Coronary artery (tissue), 2 donors: ENCODE results near the gene GDF10.

Experiments used
- DNase-seq: peaks from one replicate; pipeline ENCODE4 v3.0.0-alpha.2; 2017; ENCODE audit warnings: low spot score
- H3K27ac ChIP-seq, 2 donors: fragments of 200-600 bp; sonication (generic); one replicate each; pipeline ENCODE4 v1.5.1; 2016 to 2019
- H3K4me3 ChIP-seq: fragments of 200-600 bp; sonication (generic); 2 replicates; pipeline ENCODE4 v1.5.1; 2016; ENCODE audit warnings: mild to moderate bottlenecking, moderate library complexity
- TF ChIP-seq, protein P1 (sequence below): fragments of 200-600 bp; sonication (generic); IDR thresholded peaks from one replicate; pipeline ENCODE4 v1.5.1; 2019; ENCODE audit warnings: antibody characterized with exemption

Gene GDF10

GRCh38 chr10:47332371-47332770 lies 32.4 kb downstream of the GDF10 start:
- TF ChIP-seq, protein P1, sequence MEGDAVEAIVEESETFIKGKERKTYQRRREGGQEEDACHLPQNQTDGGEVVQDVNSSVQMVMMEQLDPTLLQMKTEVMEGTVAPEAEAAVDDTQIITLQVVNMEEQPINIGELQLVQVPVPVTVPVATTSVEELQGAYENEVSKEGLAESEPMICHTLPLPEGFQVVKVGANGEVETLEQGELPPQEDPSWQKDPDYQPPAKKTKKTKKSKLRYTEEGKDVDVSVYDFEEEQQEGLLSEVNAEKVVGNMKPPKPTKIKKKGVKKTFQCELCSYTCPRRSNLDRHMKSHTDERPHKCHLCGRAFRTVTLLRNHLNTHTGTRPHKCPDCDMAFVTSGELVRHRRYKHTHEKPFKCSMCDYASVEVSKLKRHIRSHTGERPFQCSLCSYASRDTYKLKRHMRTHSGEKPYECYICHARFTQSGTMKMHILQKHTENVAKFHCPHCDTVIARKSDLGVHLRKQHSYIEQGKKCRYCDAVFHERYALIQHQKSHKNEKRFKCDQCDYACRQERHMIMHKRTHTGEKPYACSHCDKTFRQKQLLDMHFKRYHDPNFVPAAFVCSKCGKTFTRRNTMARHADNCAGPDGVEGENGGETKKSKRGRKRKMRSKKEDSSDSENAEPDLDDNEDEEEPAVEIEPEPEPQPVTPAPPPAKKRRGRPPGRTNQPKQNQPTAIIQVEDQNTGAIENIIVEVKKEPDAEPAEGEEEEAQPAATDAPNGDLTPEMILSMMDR = no peak
- no peak overlapping the region for H3K27ac ChIP-seq
- H3K4me3 ChIP-seq = no peak overlapping the region
- no peak for DNase-seq

GRCh38 chr10:47332946-47333345 lies 32.9 kb downstream of the GDF10 start:
- TF ChIP-seq, protein P1 = no peak
- H3K27ac ChIP-seq = no peak overlapping the region
- H3K4me3 ChIP-seq = no peak overlapping the region
- no peak for DNase-seq

- no peak for DNase-seq
- H3K4me3 ChIP-seq = no peak overlapping the region
- TF ChIP-seq, protein P1 = no peak
- no peak overlapping the region for H3K27ac ChIP-seq
These were observed 33.5 kb downstream of the GDF10 start for GRCh38 chr10:47333532-47333931.

DNA sequence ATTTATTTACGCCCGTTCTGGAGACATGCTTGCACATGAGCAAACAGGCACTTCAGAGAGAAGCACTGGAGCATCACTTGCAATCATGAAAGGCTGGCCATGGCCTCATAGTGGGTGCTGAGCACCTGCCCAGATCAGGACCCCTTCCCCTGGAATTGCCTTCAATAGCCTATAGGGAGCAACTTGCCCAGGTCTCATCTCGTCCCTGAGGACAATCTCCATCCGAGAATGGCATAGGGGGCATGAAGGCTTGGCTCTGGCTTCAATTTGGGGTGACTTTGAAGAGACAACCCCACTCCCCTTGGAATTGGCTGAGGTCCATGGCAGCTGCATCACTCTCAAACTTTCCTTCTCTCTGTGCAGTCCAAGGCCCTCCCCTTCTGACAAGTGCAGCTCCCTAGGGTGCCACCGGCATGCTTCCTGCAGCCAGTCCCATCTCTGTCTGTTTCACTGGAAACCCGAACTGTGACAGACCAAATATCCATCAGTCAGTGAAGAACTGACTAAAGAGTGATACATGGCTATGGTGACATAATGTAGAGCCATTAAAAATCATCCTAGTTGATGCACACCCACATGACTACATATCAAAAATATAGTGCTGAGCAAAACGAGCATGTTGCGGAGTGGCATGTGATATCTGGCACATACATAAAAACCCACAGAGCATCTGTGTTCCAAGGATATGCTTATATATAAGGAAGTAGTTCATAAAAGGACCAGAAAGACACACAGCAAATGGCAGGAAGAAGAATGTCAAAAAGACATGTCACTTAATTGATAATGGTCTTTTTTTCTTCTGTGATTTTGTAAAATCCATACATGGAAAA lies 34.7 kb downstream of the GDF10 start:
- DNase-seq = no peak
- Histone ChIP-seq H3K27ac (no peak overlapping the region), H3K4me3 (no peak overlapping the region)

DNA sequence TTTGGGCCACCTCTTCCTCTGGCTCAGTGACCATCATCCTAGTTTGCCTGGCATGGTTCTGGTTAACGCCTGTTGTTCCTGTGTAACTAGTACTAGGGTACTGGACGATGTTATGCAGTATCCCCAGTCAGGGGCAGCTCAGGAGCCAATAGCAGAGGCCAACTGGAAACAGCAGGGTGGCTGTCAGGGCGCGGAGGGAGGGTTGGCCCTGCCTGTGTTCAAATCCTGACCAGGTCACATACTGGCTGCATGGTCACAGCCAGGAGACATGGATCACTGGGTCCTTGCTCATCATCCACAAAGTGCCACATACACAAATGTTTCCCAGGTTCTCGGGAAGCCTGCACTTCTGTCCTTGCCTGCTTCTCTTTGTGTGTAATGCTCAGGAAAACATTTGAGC lies 35.9 kb downstream of the GDF10 start:
- H3K27ac ChIP-seq = no peak overlapping the region
- TF ChIP-seq, protein P1 = no peak
- H3K4me3 ChIP-seq = no peak overlapping the region
- DNase-seq = no peak

More for the DNA sequence above, 34.7 kb downstream of the GDF10 start:
- TF ChIP-seq, protein P1 = no peak

GRCh38 chr10:47336387-47337134 lies 36.6 kb downstream of the GDF10 start:
- Histone ChIP-seq H3K27ac (no peak overlapping the region), H3K4me3 (no peak overlapping the region)
- TF ChIP-seq, protein P1 = no peak
- DNase-seq = no peak
